Ecto neural progenitor cell (in vitro differentiated cells): Measurements from ENCODE around the gene ZBTB16.

Experiments used
- DNase-seq: peaks from one replicate; pipeline ENCODE4 v3.0.0-alpha.2; 2018; ENCODE audit warnings: low spot score

Gene ZBTB16

DNA sequence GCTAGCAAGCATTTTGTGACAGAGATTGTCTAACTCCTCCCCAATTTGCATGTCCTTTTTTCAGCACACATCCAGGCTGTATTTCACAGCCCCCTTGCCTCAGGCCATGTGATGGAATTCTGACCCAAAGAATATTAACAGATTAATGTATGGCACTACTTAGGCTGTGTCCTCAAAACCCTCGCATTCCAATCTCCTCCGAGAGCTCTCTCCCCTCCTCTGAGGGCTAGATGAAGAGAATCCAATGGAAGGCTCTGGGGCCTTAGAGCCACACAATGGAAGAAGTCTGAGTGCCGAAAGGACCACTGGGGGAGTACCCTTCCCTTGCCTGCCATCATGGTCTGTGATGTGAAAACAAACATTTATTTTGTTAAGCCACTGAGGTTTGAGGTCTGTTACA is 223.0 kb downstream of the ZBTB16 start:
- no peak for DNase-seq

- no peak for DNase-seq
Measured at GRCh38 chr11:114283422-114283821, 223.9 kb downstream of the ZBTB16 start.

GRCh38 chr11:114284021-114284420 is 224.5 kb downstream of the ZBTB16 start:
- no peak for DNase-seq

DNA sequence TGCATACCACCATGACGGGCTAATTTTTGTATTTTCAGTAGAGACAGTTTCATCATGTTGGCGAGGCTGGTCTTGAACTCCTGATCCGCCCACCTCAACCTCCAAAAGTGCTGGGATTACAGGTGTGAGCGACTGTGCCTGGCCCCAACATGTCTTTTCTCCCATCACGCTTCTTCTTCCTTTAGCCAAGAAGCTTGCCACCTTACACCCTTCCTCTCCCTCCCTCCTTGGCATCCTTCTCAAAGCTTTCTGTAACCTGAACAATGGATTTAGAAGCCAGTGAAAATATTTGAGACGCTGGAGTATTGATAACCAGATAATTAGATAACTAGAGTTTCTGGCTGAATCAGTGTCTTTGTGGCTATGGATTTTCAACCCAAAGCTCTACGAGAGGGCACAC is 225.4 kb downstream of the ZBTB16 start:
- DNase-seq = no peak

DNA sequence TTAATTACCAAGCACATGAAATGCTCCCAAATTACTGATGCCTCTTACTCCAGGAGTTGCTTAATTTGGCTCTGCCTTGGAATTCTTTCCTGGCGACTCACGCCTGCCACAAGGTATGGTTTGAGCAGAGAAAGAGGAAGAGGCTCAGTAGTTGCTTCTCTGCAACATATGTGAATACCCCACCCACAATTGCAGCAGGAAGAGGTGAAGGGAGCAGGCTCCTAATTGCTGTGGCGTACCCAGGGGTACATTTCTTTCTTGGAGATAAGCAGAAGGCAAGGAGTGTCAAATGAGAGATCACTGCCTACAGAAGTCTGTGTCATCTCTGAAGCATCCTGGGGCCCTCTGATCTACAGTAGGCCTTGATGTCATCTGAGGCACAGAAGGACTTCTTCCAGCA is 226.1 kb downstream of the ZBTB16 start:
- DNase-seq = no peak

- DNase-seq = no peak
Measured at GRCh38 chr11:114286229-114286628, 226.7 kb downstream of the ZBTB16 start.

DNA sequence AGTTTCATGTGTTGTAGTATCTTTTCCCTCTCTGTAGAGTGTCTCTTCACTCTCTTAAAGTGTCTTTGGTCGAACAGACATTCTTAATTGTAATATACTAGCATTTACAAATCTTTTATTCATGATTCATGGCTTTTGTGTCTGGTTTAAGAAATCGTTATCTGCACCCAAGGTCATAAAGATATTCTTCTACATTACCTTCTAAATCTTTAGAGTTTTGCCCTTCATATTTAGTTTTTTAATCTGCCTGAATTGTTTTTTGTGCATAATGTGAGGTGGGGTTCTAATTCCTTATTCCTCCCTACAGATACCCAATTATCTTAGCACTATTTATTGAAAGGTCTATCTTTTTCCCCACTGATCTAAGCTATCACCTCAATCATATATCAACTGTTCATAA is 227.6 kb downstream of the ZBTB16 start:
- no peak for DNase-seq

GRCh38 chr11:114288136-114288535 is 228.6 kb downstream of the ZBTB16 start:
- no peak for DNase-seq

- no peak for DNase-seq
Measured at GRCh38 chr11:114289779-114290178, 230.3 kb downstream of the ZBTB16 start.

GRCh38 chr11:114290503-114291235 is 231.2 kb downstream of the ZBTB16 start:
- no peak for DNase-seq

GRCh38 chr11:114291381-114291780 is 231.9 kb downstream of the ZBTB16 start:
- DNase-seq = no peak

DNA sequence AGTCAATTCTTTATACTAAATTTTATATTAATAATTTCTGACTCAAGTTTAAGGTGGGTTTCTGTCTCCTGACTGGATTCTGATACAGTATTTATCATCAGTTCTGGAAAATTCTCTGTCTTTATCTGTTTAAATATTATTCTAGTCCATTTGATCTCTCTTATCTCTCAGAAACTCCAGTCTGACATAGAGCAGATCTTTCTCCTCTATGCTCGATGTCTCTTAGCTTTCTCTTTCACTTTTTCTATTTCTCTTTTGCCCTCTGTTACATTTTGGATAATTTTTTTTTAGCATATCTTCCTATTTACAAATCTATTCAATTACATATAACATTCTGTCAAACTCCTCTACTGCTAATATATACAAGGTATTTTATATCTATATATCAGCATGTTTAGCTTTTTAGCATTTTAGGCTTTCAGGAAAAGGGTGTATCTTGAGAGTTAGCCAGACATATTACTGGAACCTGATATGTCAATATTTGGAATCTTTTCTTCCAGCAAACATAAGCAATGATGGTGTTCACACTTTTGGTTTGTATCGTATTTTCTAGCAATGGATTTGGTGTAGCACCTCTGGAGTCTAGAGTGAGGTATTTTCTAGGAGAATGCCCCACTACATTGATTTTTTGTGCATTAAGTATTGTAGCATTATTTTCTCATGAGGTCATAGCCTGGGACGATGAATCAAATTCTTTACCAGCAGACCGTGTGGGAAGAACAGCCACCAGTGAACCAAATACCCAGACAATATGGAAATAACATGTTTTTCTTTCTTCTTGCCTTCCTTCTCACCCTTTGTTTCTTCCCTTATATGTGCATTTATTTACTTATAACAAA is 232.6 kb downstream of the ZBTB16 start:
- DNase-seq = no peak

- DNase-seq = no peak
Measured at GRCh38 chr11:114293201-114293711, 233.7 kb downstream of the ZBTB16 start.

GRCh38 chr11:114295676-114296604 is 236.4 kb downstream of the ZBTB16 start, which contains the start of gene NNMT:
Gene NNMT (plus strand): TSS chr11:114296399. CDS start chr11:114296557, 158 bp downstream.
- no peak for DNase-seq

GRCh38 chr11:114296605-114297372 is 237.3 kb downstream of the ZBTB16 start:
- DNase-seq = no peak

DNA sequence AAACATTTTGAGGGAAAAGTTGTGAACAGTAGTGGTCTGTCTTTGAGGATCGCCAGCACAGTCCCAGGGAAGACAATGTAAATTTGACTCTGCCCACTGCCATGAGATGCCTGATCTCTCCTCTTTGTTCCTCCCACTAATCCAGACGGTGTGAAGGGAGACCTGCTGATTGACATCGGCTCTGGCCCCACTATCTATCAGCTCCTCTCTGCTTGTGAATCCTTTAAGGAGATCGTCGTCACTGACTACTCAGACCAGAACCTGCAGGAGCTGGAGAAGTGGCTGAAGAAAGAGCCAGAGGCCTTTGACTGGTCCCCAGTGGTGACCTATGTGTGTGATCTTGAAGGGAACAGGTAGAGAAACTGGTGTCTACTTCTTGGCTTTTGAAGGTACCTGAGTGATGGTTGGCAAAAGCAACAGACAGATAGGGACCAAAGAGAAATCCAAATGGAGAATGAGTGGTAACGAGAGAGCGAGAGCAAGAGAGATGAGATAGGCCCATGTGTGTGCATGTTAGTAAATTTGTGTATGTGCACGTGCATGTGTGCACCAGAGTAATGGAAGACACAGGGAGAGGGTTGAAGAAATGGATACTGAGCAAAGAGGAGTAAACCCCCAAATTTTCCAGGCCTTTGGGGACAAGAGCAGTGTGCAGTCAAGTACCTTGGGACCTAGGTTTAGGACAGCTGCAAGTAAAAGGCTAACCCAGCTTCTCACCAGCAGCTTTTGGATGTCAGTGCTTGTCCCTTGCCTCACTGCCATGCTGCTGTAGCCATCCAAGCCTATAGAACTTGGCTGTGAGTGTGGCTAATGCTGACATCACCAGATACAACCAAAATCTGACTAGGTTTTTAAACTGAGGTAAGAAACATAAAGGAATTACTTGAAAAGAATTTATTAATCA is 238.5 kb downstream of the ZBTB16 start:
- DNase-seq = no peak

GRCh38 chr11:114298710-114299109 is 239.2 kb downstream of the ZBTB16 start:
- no peak for DNase-seq
